Neural cell (in vitro differentiated cells): Measurements from ENCODE around the gene LPCAT1. TPM values are rescaled to one million over a fixed set of nuclear protein-coding genes. Genes with fewer than 3 reads are reported as not detected.

Experiments used
- H2AFZ ChIP-seq: fragments of 200-600, 300-800 bp; sonication (generic), shearing (Covaris generic); 2 replicates; pipeline ENCODE4 v1.6.0; 2014; ENCODE audit warnings: low read depth, mild to moderate bottlenecking, antibody characterized with exemption, low read length, moderate library complexity
- H3F3A ChIP-seq: fragments of 200-600 bp; shearing (Covaris generic); 2 replicates; pipeline ENCODE4 v1.6.1; 2016; ENCODE audit warnings: mild to moderate bottlenecking, moderate library complexity, mixed read lengths, antibody characterized with exemption, low read length; ENCODE audit not compliant: insufficient read depth, poor library complexity, severe bottlenecking
- H3K27ac ChIP-seq: fragments of 200-600, 300-800 bp; sonication (generic), shearing (Covaris generic); 2 replicates; pipeline ENCODE4 v1.5.1; 2014; ENCODE audit warnings: mild to moderate bottlenecking, low read length, moderate library complexity
- H3K27me3 ChIP-seq: fragments of 300-800, 200-600 bp; sonication (generic), shearing (Covaris generic); 2 replicates; pipeline ENCODE4 v1.6.0; 2014; ENCODE audit warnings: mild to moderate bottlenecking, low read depth, low read length, moderate library complexity; ENCODE audit not compliant: insufficient read depth
- H3K36me3 ChIP-seq: fragments of 300-800, 200-600 bp; sonication (generic), shearing (Covaris generic); 2 replicates; pipeline ENCODE4 v1.5.1; 2014; ENCODE audit warnings: mild to moderate bottlenecking, antibody characterized with exemption, low read length, moderate library complexity; ENCODE audit not compliant: insufficient read depth
- H3K4me2 ChIP-seq: fragments of 300-800, 200-600 bp; sonication (generic), shearing (Covaris generic); 2 replicates; pipeline ENCODE4 v1.6.0; 2014; ENCODE audit warnings: mild to moderate bottlenecking, low read length
- H3K4me3 ChIP-seq: fragments of 300-800, 200-600 bp; sonication (generic), shearing (Covaris generic); 2 replicates; pipeline ENCODE4 v1.5.1; 2014; ENCODE audit warnings: mild to moderate bottlenecking, low read length, moderate library complexity
- H3K79me2 ChIP-seq: fragments of 200-600 bp; shearing (Covaris generic); replicated peaks from 2 replicates; pipeline ENCODE4 v1.6.0; 2014; ENCODE audit warnings: mild to moderate bottlenecking, low read length, moderate library complexity; ENCODE audit not compliant: insufficient read depth
- H3K9ac ChIP-seq: fragments of 300-800, 200-600 bp; sonication (generic), shearing (Covaris generic); 2 replicates; pipeline ENCODE4 v1.6.1; 2016; ENCODE audit warnings: mild to moderate bottlenecking, low read length, mixed read lengths
- H3K9me2 ChIP-seq: fragments of 200-600 bp; shearing (Covaris generic); 2 replicates; pipeline ENCODE4 v1.6.1; 2016; ENCODE audit warnings: mild to moderate bottlenecking, low read length, mixed read lengths; ENCODE audit not compliant: insufficient read depth
- H3K9me3 ChIP-seq: fragments of 200-600, 300-800 bp; sonication (generic), shearing (Covaris generic); 2 replicates; pipeline ENCODE4 v1.6.1; 2016; ENCODE audit warnings: mild to moderate bottlenecking, mixed run types, low read length, moderate library complexity, mixed read lengths
- H4K20me1 ChIP-seq: fragments of 200-600 bp; shearing (Covaris generic); 2 replicates; pipeline ENCODE4 v1.6.1; 2016; ENCODE audit warnings: mild to moderate bottlenecking, mixed run types; ENCODE audit not compliant: insufficient read depth
- EP300 ChIP-seq: fragments of 450-650 bp; conservative IDR thresholded peaks from 2 replicates; pipeline ENCODE4 v1.6.1; 2014; ENCODE audit warnings: antibody characterized with exemption, mild to moderate bottlenecking, moderate library complexity; ENCODE audit not compliant: poor library complexity, severe bottlenecking
- EZH2 ChIP-seq: fragments of 200-600, 300-800 bp; shearing (Covaris generic), sonication (generic); IDR thresholded peaks from 2 replicates; pipeline ENCODE4 v1.6.1; 2014; ENCODE audit warnings: antibody characterized with exemption, low read length, borderline replicate concordance, mild to moderate bottlenecking; ENCODE audit not compliant: insufficient read depth, poor library complexity, severe bottlenecking
- MXI1 ChIP-seq: fragments of 450-650 bp; conservative IDR thresholded peaks from 2 replicates; pipeline ENCODE4 v1.6.1; 2014; ENCODE audit warnings: antibody characterized with exemption, mild to moderate bottlenecking; ENCODE audit not compliant: poor library complexity, severe bottlenecking
- POLR2AphosphoS5 ChIP-seq: IDR thresholded peaks from 2 replicates; pipeline ENCODE4 v1.6.1; 2012
- RAD21 ChIP-seq: fragments of 450-650 bp; conservative IDR thresholded peaks from 2 replicates; pipeline ENCODE4 v1.6.1; 2014; ENCODE audit warnings: antibody characterized with exemption, mild to moderate bottlenecking, moderate library complexity
- REST ChIP-seq: IDR thresholded peaks from 2 replicates; pipeline ENCODE4 v1.6.1; 2012; ENCODE audit warnings: borderline replicate concordance
- SMC3 ChIP-seq: fragments of 450-650 bp; conservative IDR thresholded peaks from 2 replicates; pipeline ENCODE4 v1.6.1; 2014; ENCODE audit warnings: antibody characterized with exemption, mild to moderate bottlenecking, moderate library complexity; ENCODE audit not compliant: poor library complexity
- TAF1 ChIP-seq: IDR thresholded peaks from 2 replicates; pipeline ENCODE4 v1.6.1; 2012; ENCODE audit warnings: low read depth
- polyA plus RNA-seq: library from polyadenylated mRNA; depleted of rRNA; stranded (reverse); fragments of >200 nt; gene quantifications from 2 replicates; pipeline ENCODE4 v1.2.3, GENCODE V29; 2014
- TF ChIP-seq, protein P1 (sequence below): fragments of 450-650 bp; IDR thresholded peaks from 2 replicates; pipeline ENCODE4 v1.5.1; 2014; ENCODE audit warnings: antibody characterized with exemption, mild to moderate bottlenecking, moderate library complexity; ENCODE audit not compliant: poor library complexity, severe bottlenecking

The LPCAT1 gene
- polyA plus RNA-seq, 1 donor from 2014 or later: 61.8 TPM

- H2AFZ ChIP-seq: no peak overlapping the region
- H3K27ac ChIP-seq: no peak overlapping the region
- H3F3A ChIP-seq: no peaks in the 10 kb centered on the region
- no peaks in the 10 kb centered on the region for H3K36me3 ChIP-seq
- no peaks in the 10 kb centered on the region for H3K9me2 ChIP-seq
- H4K20me1 ChIP-seq: no peaks in the 10 kb centered on the region
- TF ChIP-seq EZH2: no peak
- TF ChIP-seq REST: no peak
- no peak for TF ChIP-seq MXI1
- no peak for TF ChIP-seq RAD21
- no peak for TF ChIP-seq TAF1
- TF ChIP-seq SMC3: no peak
- TF ChIP-seq POLR2AphosphoS5: no peak
- TF ChIP-seq, protein P1, sequence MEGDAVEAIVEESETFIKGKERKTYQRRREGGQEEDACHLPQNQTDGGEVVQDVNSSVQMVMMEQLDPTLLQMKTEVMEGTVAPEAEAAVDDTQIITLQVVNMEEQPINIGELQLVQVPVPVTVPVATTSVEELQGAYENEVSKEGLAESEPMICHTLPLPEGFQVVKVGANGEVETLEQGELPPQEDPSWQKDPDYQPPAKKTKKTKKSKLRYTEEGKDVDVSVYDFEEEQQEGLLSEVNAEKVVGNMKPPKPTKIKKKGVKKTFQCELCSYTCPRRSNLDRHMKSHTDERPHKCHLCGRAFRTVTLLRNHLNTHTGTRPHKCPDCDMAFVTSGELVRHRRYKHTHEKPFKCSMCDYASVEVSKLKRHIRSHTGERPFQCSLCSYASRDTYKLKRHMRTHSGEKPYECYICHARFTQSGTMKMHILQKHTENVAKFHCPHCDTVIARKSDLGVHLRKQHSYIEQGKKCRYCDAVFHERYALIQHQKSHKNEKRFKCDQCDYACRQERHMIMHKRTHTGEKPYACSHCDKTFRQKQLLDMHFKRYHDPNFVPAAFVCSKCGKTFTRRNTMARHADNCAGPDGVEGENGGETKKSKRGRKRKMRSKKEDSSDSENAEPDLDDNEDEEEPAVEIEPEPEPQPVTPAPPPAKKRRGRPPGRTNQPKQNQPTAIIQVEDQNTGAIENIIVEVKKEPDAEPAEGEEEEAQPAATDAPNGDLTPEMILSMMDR: no peak
- TF ChIP-seq EP300: no peak
- H3K4me3 ChIP-seq: no peak overlapping the region
- H3K27me3 ChIP-seq: no peaks in the 10 kb centered on the region
- no peak overlapping the region for H3K9ac ChIP-seq
- H3K4me2 ChIP-seq: no peak overlapping the region
- no peaks in the 10 kb centered on the region for H3K9me3 ChIP-seq
- no peaks in the 10 kb centered on the region for H3K79me2 ChIP-seq
Measured at GRCh38 chr5:1497242-1497777, 26.4 kb downstream of the LPCAT1 start.

- Histone ChIP-seq H3K27me3 (no peaks in the 10 kb centered on the region), H3K4me3 (no peak overlapping the region), H3K4me2 (no peak overlapping the region), H3K9ac (no peak overlapping the region), H3K27ac (no peak overlapping the region), H3K79me2 (no peaks in the 10 kb centered on the region), H4K20me1 (no peaks in the 10 kb centered on the region), H3K9me2 (no peaks in the 10 kb centered on the region), H2AFZ (no peak overlapping the region), H3K36me3 (no peaks in the 10 kb centered on the region), H3K9me3 (no peaks in the 10 kb centered on the region), H3F3A (no peaks in the 10 kb centered on the region)
- TF ChIP-seq, protein P1: no peak
- TF ChIP-seq EP300 (no peak), REST (no peak), TAF1 (no peak), EZH2 (no peak), POLR2AphosphoS5 (no peak), MXI1 (no peak), SMC3 (no peak), RAD21 (no peak)
Measured at GRCh38 chr5:1495525-1495897, 28.2 kb downstream of the LPCAT1 start.
